ENCODE measurements around the gene SLC36A2.

GRCh38 chr5:151274666-151275065 is 72.7 kb downstream of the SLC36A2 start:
- TF ChIP-seq, protein P1, sequence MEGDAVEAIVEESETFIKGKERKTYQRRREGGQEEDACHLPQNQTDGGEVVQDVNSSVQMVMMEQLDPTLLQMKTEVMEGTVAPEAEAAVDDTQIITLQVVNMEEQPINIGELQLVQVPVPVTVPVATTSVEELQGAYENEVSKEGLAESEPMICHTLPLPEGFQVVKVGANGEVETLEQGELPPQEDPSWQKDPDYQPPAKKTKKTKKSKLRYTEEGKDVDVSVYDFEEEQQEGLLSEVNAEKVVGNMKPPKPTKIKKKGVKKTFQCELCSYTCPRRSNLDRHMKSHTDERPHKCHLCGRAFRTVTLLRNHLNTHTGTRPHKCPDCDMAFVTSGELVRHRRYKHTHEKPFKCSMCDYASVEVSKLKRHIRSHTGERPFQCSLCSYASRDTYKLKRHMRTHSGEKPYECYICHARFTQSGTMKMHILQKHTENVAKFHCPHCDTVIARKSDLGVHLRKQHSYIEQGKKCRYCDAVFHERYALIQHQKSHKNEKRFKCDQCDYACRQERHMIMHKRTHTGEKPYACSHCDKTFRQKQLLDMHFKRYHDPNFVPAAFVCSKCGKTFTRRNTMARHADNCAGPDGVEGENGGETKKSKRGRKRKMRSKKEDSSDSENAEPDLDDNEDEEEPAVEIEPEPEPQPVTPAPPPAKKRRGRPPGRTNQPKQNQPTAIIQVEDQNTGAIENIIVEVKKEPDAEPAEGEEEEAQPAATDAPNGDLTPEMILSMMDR (IDR thresholded peaks at IDR 0.05): no peak
- TF ChIP-seq POLR2A (IDR thresholded peaks at IDR 0.05; ENCODE audit: low read depth) (no peak), POLR2AphosphoS5 (IDR thresholded peaks at IDR 0.05) (no peak)

All from esophagus muscularis mucosa (tissue), 3 donors.